ENCODE measurements around the gene ACTN1.

- TF ChIP-seq, protein P1, sequence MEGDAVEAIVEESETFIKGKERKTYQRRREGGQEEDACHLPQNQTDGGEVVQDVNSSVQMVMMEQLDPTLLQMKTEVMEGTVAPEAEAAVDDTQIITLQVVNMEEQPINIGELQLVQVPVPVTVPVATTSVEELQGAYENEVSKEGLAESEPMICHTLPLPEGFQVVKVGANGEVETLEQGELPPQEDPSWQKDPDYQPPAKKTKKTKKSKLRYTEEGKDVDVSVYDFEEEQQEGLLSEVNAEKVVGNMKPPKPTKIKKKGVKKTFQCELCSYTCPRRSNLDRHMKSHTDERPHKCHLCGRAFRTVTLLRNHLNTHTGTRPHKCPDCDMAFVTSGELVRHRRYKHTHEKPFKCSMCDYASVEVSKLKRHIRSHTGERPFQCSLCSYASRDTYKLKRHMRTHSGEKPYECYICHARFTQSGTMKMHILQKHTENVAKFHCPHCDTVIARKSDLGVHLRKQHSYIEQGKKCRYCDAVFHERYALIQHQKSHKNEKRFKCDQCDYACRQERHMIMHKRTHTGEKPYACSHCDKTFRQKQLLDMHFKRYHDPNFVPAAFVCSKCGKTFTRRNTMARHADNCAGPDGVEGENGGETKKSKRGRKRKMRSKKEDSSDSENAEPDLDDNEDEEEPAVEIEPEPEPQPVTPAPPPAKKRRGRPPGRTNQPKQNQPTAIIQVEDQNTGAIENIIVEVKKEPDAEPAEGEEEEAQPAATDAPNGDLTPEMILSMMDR (IDR thresholded peaks at IDR 0.05) = no peak
- no peak for TF ChIP-seq POLR2AphosphoS5 (IDR thresholded peaks at IDR 0.05; ENCODE audit: low read depth, low read length)
- no peak for TF ChIP-seq REST (IDR thresholded peaks at IDR 0.05; ENCODE audit: low read depth, low read length)
- TF ChIP-seq EP300 (IDR thresholded peaks at IDR 0.05; ENCODE audit: borderline replicate concordance in 1 of 2, low read depth in 1 of 2, low read length in 1 of 2) = no peak
- TF ChIP-seq MXI1 (IDR thresholded peaks at IDR 0.05; ENCODE audit: low read depth, low read length) = no peak
- no peak for TF ChIP-seq SIN3A (IDR thresholded peaks at IDR 0.05; ENCODE audit: borderline replicate concordance, low read depth, low read length)
- no peak for TF ChIP-seq GATA2 (CRISPR knock-in tag; IDR thresholded peaks at IDR 0.05)
- no peak for TF ChIP-seq TAF1 (IDR thresholded peaks at IDR 0.05; ENCODE audit: borderline replicate concordance, low read depth, low read length)
- TF ChIP-seq RAD21 (IDR thresholded peaks at IDR 0.05; ENCODE audit: low read length) = no peak
- TF ChIP-seq MAX (IDR thresholded peaks at IDR 0.05; ENCODE audit: low read depth) = no peak
Observed at GRCh38 chr14:68965261-68965761, 13.8 kb downstream of the ACTN1 start.
